Measurements from ENCODE around the gene SLC27A6. TPM values are rescaled to one million over a fixed set of nuclear protein-coding genes. Genes with fewer than 3 reads are reported as not detected.

The SLC27A6 gene
- total and polyA plus RNA-seq, 7 donors = 0.55 to 0.82 (median 0.68) TPM; not detected in 2

DNA sequence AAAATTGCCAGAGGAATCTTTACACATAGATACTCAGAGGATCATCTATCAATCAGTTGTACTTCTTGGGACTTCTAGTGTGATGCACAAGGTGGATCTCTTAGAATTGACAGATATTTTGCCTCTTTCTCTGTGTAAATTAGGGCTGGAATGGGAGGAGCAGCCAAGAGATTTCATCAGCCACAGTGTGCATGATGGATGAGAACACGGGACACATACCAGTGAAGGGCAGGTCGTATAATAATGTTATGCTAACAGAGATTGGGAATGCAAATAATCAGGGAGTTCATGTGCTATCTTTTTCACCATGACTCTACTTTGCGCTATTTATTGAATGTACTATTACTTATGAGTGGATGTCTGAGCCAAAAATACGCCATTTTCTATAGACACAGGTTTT, 86.0 kb downstream of the SLC27A6 start:
- Histone ChIP-seq H3K27ac (no peak overlapping the region), H3K9me3 (no peaks in the 10 kb centered on the region), H3K27me3 (no peaks in the 10 kb centered on the region), H3K4me3 (no peak overlapping the region), H3K36me3 (no peaks in the 10 kb centered on the region), H3K4me1 (peaks cover 0 to 17% (median 7%) of the 10 kb centered on the region in 4 donors)
- TF ChIP-seq POLR2AphosphoS5 (IDR thresholded peaks at IDR 0.05) (no peak), POLR2A (IDR thresholded peaks at IDR 0.05) (no peak), EP300 (IDR thresholded peaks at IDR 0.05) (no peak)
- TF ChIP-seq, protein P1, sequence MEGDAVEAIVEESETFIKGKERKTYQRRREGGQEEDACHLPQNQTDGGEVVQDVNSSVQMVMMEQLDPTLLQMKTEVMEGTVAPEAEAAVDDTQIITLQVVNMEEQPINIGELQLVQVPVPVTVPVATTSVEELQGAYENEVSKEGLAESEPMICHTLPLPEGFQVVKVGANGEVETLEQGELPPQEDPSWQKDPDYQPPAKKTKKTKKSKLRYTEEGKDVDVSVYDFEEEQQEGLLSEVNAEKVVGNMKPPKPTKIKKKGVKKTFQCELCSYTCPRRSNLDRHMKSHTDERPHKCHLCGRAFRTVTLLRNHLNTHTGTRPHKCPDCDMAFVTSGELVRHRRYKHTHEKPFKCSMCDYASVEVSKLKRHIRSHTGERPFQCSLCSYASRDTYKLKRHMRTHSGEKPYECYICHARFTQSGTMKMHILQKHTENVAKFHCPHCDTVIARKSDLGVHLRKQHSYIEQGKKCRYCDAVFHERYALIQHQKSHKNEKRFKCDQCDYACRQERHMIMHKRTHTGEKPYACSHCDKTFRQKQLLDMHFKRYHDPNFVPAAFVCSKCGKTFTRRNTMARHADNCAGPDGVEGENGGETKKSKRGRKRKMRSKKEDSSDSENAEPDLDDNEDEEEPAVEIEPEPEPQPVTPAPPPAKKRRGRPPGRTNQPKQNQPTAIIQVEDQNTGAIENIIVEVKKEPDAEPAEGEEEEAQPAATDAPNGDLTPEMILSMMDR (IDR thresholded peaks at IDR 0.05) = no peak
- 35 to 78% methylated on average over 4 of the region's 4 CpGs for WGBS, 2 donors
- no peak for DNase-seq
- intact Hi-C loops (cut with DNase I) = no loop called here

DNA sequence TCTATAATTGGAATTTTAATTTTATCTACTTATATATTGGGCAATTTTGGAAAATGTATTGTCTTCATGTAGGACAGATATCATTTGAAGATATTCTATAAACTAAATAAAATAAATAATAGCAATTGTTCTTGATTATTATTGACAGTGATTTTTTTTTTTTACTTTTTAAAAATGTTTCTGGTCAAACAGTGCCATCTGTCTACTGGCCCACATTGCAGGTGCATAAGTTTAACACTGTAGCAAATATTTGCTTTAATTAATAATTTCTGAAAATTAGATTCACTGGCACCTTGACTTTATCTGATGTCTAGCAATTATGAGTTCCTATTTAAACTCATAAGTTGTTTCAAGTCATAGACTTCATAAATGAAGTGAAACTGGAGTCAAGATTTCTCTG, 88.2 kb downstream of the SLC27A6 start:
- Histone ChIP-seq H3K36me3 (no peaks in the 10 kb centered on the region), H3K9me3 (no peaks in the 10 kb centered on the region), H3K27me3 (no peaks in the 10 kb centered on the region), H3K4me1 (peaks cover 0 to 14% (median 6%) of the 10 kb centered on the region in 4 donors), H3K27ac (no peak overlapping the region), H3K4me3 (no peak overlapping the region)
- intact Hi-C loops (cut with DNase I) = no loop called here
- no peak for DNase-seq
- TF ChIP-seq POLR2AphosphoS5 (IDR thresholded peaks at IDR 0.05) (no peak), EP300 (IDR thresholded peaks at IDR 0.05) (no peak), POLR2A (IDR thresholded peaks at IDR 0.05) (no peak)
- TF ChIP-seq, protein P1 (IDR thresholded peaks at IDR 0.05) = no peak

DNA sequence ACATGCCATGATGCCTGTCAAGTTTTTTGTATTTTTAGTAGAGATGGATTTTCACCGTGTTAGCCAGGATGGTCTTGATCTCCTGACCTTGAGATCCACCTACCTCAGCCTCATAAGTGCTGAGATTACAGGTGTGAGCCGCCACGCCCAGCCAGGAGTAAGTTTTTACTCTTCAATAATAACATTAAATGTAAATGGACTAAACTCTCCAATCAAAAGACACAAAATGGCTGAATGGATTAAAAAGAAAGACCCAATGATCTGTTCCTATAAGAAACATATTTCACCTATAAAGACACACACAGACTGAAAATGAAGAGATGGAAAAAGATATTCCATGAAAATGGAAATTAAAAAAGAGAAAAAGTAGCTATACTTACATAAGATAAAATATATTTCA, 92.0 kb downstream of the SLC27A6 start:
- Histone ChIP-seq H3K27me3 (no peaks in the 10 kb centered on the region), H3K27ac (no peak overlapping the region), H3K9me3 (no peaks in the 10 kb centered on the region), H3K4me1 (no peaks in the 10 kb centered on the region), H3K36me3 (no peaks in the 10 kb centered on the region), H3K4me3 (no peak overlapping the region)
- WGBS, 2 donors = 86 to 92% methylated on average over 3 of the region's 3 CpGs
- TF ChIP-seq EP300 (IDR thresholded peaks at IDR 0.05) = no peak
- TF ChIP-seq POLR2AphosphoS5 (IDR thresholded peaks at IDR 0.05) = no peak
- TF ChIP-seq, protein P1 (IDR thresholded peaks at IDR 0.05) = no peak
- TF ChIP-seq POLR2A (IDR thresholded peaks at IDR 0.05) = no peak
- intact Hi-C loops (cut with DNase I) = no loop called here
- DNase-seq = no peak

- no peaks in the 10 kb centered on the region for H3K27me3 ChIP-seq
- DNase-seq = no peak
- intact Hi-C loops (cut with DNase I) = no loop called here
- TF ChIP-seq POLR2A (IDR thresholded peaks at IDR 0.05) = no peak
- TF ChIP-seq EP300 (IDR thresholded peaks at IDR 0.05) = no peak
- TF ChIP-seq POLR2AphosphoS5 (IDR thresholded peaks at IDR 0.05) = no peak
- TF ChIP-seq, protein P1 (IDR thresholded peaks at IDR 0.05) = no peak
- H3K36me3 ChIP-seq = no peaks in the 10 kb centered on the region
- peaks cover 0 to 12% (median 12%) of the 10 kb centered on the region in 4 donors for H3K4me1 ChIP-seq
- 41 to 70% methylated on average over 2 of the region's 2 CpGs for WGBS, 2 donors
- no peak overlapping the region for H3K27ac ChIP-seq
- no peak overlapping the region for H3K4me3 ChIP-seq
- H3K9me3 ChIP-seq = no peaks in the 10 kb centered on the region
These were observed 96.6 kb downstream of the SLC27A6 start for GRCh38 chr5:129061849-129062248.

GRCh38 chr5:129063483-129064113, 98.3 kb downstream of the SLC27A6 start:
- TF ChIP-seq EP300 (IDR thresholded peaks at IDR 0.05) (no peak), POLR2AphosphoS5 (IDR thresholded peaks at IDR 0.05) (no peak), POLR2A (IDR thresholded peaks at IDR 0.05) (no peak)
- TF ChIP-seq, protein P1 (IDR thresholded peaks at IDR 0.05) = no peak
- DNase-seq = no peak
- WGBS, 2 donors = 71 to 87% methylated on average over 1 of the region's 1 CpG
- H3K27me3 ChIP-seq = no peaks in the 10 kb centered on the region
- H3K9me3 ChIP-seq = no peaks in the 10 kb centered on the region
- peaks cover 0 to 12% (median 12%) of the 10 kb centered on the region in 4 donors for H3K4me1 ChIP-seq
- H3K27ac ChIP-seq = peak overlapping the region; percentile 20 to 33 (median 26)
- intact Hi-C loops (cut with DNase I) = no loop called here
- H3K36me3 ChIP-seq = no peaks in the 10 kb centered on the region
- H3K4me3 ChIP-seq = no peak overlapping the region

Data from sigmoid colon (tissue), 7 donors.